ENCODE measurements around the gene SLC43A3. TPM values are rescaled to one million over a fixed set of nuclear protein-coding genes. Genes with fewer than 3 reads are reported as not detected.

SLC43A3 gene
- total and polyA plus RNA-seq, 2 experiments from 2014 or later = 23.2 to 33.3 TPM

DNA sequence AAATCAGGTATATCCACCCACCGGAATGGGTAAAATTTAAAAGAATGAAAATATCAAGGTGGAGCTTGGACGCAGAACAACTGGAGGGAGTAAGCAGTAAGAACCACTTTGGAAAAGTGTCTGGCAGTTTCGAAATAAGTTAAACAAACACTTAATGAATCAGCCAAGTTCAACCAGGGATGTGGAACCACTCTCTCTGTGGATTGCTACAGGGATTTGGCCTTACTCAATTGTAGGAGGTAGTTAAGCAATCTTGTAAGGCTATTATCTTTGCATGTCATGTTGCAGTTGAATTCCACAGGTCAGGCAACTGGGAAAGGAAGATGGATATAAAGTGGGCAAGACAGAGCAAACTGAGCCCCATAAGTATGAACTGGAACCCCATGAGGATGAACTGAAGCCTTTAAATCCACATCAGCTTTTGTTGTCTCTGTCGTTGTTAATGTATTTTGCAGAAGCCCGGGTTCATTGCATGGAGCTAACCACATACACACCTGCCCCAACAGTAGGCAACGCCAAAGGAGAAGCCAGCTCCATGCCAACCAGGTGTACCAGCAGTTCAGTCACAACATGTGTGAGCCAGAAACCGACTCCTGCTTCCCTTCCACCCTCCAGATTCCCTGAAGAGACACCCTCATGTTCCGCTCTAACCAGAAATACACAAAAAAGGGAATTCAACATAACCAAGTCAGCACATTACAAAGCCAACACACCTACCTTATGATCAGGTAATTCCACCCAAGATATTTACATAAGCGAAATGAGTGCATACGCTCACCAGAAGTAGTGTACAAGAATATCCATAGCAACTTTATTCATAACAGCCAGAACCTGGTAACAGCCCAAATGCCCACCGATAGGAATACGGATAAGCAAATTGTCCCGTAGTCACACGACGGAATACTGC lies 8.0 kb upstream of the SLC43A3 start:
- no peaks in the 10 kb centered on the region for H4K20me1 ChIP-seq (ENCODE audit: insufficient read depth)
- H3K9me2 ChIP-seq (ENCODE audit: insufficient read depth) = no peaks in the 10 kb centered on the region
- H3K36me3 ChIP-seq (ENCODE audit: low read depth) = no peaks in the 10 kb centered on the region
- TF ChIP-seq EZH2phosphoT487 (IDR thresholded peaks at IDR 0.05; ENCODE audit: insufficient read depth, low read depth) (no peak), EZH2 (IDR thresholded peaks at IDR 0.05; ENCODE audit: insufficient read depth, poor library complexity, severe bottlenecking) (no peak)
- no peaks in the 10 kb centered on the region for H3K27me3 ChIP-seq (replicated peaks; ENCODE audit: insufficient read depth)
- H3K9me3 ChIP-seq (ENCODE audit: low read depth) = no peaks in the 10 kb centered on the region
- H2AFZ ChIP-seq = no peak overlapping the region
- H3F3A ChIP-seq (ENCODE audit: insufficient read depth) = peaks cover 25% of the 10 kb centered on the region
- no peaks in the 10 kb centered on the region for H3K79me2 ChIP-seq (ENCODE audit: insufficient read depth)
- in situ Hi-C loops (cut with MboI) = no loop called here
- peak overlapping the region; percentile 33 for H3K9ac ChIP-seq
- H3K4me1 ChIP-seq (ENCODE audit: insufficient read depth) = peaks cover 33% of the 10 kb centered on the region
- DNase-seq = peak; percentile 95
- H3K27ac ChIP-seq = peak overlapping the region; percentile 62
- 61 to 64% methylated on average over 15 of the region's 15 CpGs for WGBS, 2 experiments (ENCODE audit: low coverage in 1 of 2, low lambda C conversion rate in 2 of 2, missing lambda C conversion rate in 2 of 2)
- H3K4me2 ChIP-seq (ENCODE audit: unreplicated experiment) = peak overlapping the region; percentile 67
- H3K4me3 ChIP-seq = no peak overlapping the region

DNA sequence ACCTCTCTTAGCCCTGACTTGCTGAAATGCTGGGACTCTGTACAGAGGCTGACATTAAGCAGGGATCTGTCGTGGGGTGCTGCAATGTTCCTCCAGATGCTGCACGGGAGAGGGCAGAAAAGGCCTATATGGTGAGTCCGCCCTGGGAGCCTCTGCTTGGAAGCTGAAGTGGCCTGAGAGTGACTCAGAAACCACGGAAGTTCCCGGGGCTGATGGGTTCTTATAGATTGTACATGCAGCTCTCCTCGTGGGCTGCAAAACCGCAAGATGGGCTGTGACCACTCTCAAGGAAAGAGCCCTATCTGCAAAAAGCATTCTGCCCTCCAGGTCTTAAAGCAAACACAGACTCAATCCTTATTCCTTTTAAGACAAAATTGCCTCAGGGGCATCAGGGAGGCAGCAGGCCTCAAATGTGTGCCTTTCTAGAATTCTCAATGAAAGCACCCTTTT lies 5.8 kb upstream of the SLC43A3 start:
- Histone ChIP-seq H3K4me2 (ENCODE audit: unreplicated experiment) (no peak overlapping the region), H3F3A (ENCODE audit: insufficient read depth) (peaks cover 39% of the 10 kb centered on the region), H3K27ac (peak overlapping the region; percentile 54), H4K20me1 (ENCODE audit: insufficient read depth) (no peaks in the 10 kb centered on the region), H3K27me3 (replicated peaks; ENCODE audit: insufficient read depth) (no peaks in the 10 kb centered on the region), H3K4me1 (ENCODE audit: insufficient read depth) (peaks cover 40% of the 10 kb centered on the region), H3K9me3 (ENCODE audit: low read depth) (no peaks in the 10 kb centered on the region), H3K4me3 (no peak overlapping the region), H2AFZ (no peak overlapping the region), H3K9ac (no peak overlapping the region; the same call in 1 of the 2 replicates), H3K36me3 (ENCODE audit: low read depth) (no peaks in the 10 kb centered on the region), H3K79me2 (ENCODE audit: insufficient read depth) (no peaks in the 10 kb centered on the region), H3K9me2 (ENCODE audit: insufficient read depth) (no peaks in the 10 kb centered on the region)
- DNase-seq = peak; percentile 90
- 44 to 49% methylated on average over 7 of the region's 7 CpGs for WGBS, 2 experiments (ENCODE audit: low coverage in 1 of 2, low lambda C conversion rate in 2 of 2, missing lambda C conversion rate in 2 of 2)
- in situ Hi-C loops (cut with MboI) = no loop called here
- no peak for TF ChIP-seq EZH2phosphoT487 (IDR thresholded peaks at IDR 0.05; ENCODE audit: insufficient read depth, low read depth)
- TF ChIP-seq EZH2 (IDR thresholded peaks at IDR 0.05; ENCODE audit: insufficient read depth, poor library complexity, severe bottlenecking) = no peak

DNA sequence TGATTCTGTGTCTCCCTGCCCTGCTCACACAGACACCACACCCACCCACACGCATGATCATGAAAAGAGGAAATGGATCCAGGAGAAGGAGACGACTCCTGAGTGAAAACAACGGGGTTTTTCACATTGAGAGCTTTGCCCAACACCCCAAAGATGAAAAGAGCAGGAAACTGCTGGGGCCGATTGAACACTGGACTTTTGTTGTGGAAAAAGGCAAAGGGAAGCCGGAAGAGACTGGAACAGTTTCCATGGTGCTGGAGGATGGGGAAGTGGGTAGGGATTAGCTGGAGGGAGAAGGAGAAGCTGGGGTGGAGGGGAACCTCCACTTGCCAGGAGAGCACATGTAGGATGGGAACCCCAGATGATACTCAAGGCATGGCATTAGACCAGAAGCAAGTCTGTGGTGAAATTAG lies 5.2 kb upstream of the SLC43A3 start:
- Histone ChIP-seq H3K27me3 (replicated peaks; ENCODE audit: insufficient read depth) (no peaks in the 10 kb centered on the region), H3K27ac (peak overlapping the region; percentile 54), H3K79me2 (ENCODE audit: insufficient read depth) (no peaks in the 10 kb centered on the region), H3K9me2 (ENCODE audit: insufficient read depth) (no peaks in the 10 kb centered on the region), H3K9me3 (ENCODE audit: low read depth) (no peaks in the 10 kb centered on the region), H3K4me1 (ENCODE audit: insufficient read depth) (peaks cover 45% of the 10 kb centered on the region), H3K36me3 (ENCODE audit: low read depth) (no peaks in the 10 kb centered on the region), H3K4me2 (ENCODE audit: unreplicated experiment) (no peak overlapping the region), H3K9ac (no peak overlapping the region; the same call in 1 of the 2 replicates), H3F3A (ENCODE audit: insufficient read depth) (peaks cover 43% of the 10 kb centered on the region), H2AFZ (no peak overlapping the region), H4K20me1 (ENCODE audit: insufficient read depth) (no peaks in the 10 kb centered on the region), H3K4me3 (no peak overlapping the region)
- 59 to 61% methylated on average over 5 of the region's 5 CpGs for WGBS, 2 experiments (ENCODE audit: low coverage in 1 of 2, low lambda C conversion rate in 2 of 2, missing lambda C conversion rate in 2 of 2)
- in situ Hi-C loops (cut with MboI) = no loop called here
- no peak for DNase-seq
- TF ChIP-seq EZH2 (IDR thresholded peaks at IDR 0.05; ENCODE audit: insufficient read depth, poor library complexity, severe bottlenecking) (no peak), EZH2phosphoT487 (IDR thresholded peaks at IDR 0.05; ENCODE audit: insufficient read depth, low read depth) (no peak)

DNA sequence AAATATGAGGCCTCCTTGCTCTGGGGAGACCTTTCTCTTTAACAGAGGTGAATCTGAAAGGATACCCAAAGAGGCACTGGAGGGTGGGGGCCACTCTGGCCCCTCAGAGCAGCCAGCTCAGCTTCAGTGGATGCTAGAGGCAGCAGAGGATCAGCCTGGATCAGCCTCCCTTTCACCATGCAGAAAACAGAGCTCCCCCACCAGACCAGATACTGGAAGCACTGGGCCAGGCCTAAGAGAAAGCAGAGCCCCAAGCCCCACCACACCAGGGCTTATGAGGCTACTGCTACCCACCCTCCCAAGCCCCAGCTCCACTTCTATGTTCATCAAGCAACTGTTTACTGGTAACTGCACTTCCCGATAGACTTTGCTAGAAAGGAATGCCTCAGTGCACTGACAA lies 4.0 kb upstream of the SLC43A3 start:
- H2AFZ ChIP-seq = no peak overlapping the region
- in situ Hi-C loops (cut with MboI) = no loop called here

More for the DNA sequence above, 4.0 kb upstream of the SLC43A3 start:
- Histone ChIP-seq H3K36me3 (ENCODE audit: low read depth) (no peaks in the 10 kb centered on the region), H3K79me2 (ENCODE audit: insufficient read depth) (no peaks in the 10 kb centered on the region), H3K9me2 (ENCODE audit: insufficient read depth) (no peaks in the 10 kb centered on the region), H3K27ac (no peak overlapping the region), H3K4me2 (ENCODE audit: unreplicated experiment) (no peak overlapping the region), H3K4me1 (ENCODE audit: insufficient read depth) (peaks cover 57% of the 10 kb centered on the region), H3F3A (ENCODE audit: insufficient read depth) (peaks cover 52% of the 10 kb centered on the region), H3K4me3 (no peak overlapping the region), H4K20me1 (ENCODE audit: insufficient read depth) (no peaks in the 10 kb centered on the region), H3K9me3 (ENCODE audit: low read depth) (no peaks in the 10 kb centered on the region), H3K9ac (no peak overlapping the region), H3K27me3 (replicated peaks; ENCODE audit: insufficient read depth) (no peaks in the 10 kb centered on the region)
- TF ChIP-seq EZH2phosphoT487 (IDR thresholded peaks at IDR 0.05; ENCODE audit: insufficient read depth, low read depth) = no peak
- no peak for TF ChIP-seq EZH2 (IDR thresholded peaks at IDR 0.05; ENCODE audit: insufficient read depth, poor library complexity, severe bottlenecking)
- 91 to 94% methylated on average over 1 of the region's 1 CpG for WGBS, 2 experiments (ENCODE audit: low coverage in 1 of 2, low lambda C conversion rate in 2 of 2, missing lambda C conversion rate in 2 of 2)
- no peak for DNase-seq
